ENCODE data around the gene ZNF598.
"Not testable (repeated sequence)": the region's sequence is repeated elsewhere in the genome, so short reads cannot be mapped to it uniquely, and the experiment has no call there.

ZNF598 gene

DNA sequence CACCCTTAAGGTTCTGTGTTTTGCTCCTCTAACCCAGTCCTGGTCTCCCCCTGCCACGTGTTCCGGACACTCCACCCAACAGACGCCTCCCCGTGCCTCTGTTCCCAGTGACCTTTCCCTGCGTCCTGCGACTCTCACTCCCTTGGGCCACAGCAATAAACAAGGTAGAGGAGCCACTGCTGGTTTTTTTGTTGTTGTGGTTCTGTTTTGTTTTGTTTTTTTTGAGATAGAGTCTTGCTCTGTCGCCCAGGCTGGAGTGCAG, 6.3 kb upstream of the ZNF598 start:
- Histone ChIP-seq H3K9me3 (no peaks in the 10 kb centered on the region), H3K36me3 (no peaks in the 10 kb centered on the region), H3K27me3 (peaks cover 0 to 34% of the 10 kb centered on the region in 2 donors), H3K4me3 (no peak overlapping the region), H3K4me1 (peaks cover 0 to 16% (median 14%) of the 10 kb centered on the region in 4 donors), H3K27ac (no peak overlapping the region)
- no peak for DNase-seq
- TF ChIP-seq, protein P1, sequence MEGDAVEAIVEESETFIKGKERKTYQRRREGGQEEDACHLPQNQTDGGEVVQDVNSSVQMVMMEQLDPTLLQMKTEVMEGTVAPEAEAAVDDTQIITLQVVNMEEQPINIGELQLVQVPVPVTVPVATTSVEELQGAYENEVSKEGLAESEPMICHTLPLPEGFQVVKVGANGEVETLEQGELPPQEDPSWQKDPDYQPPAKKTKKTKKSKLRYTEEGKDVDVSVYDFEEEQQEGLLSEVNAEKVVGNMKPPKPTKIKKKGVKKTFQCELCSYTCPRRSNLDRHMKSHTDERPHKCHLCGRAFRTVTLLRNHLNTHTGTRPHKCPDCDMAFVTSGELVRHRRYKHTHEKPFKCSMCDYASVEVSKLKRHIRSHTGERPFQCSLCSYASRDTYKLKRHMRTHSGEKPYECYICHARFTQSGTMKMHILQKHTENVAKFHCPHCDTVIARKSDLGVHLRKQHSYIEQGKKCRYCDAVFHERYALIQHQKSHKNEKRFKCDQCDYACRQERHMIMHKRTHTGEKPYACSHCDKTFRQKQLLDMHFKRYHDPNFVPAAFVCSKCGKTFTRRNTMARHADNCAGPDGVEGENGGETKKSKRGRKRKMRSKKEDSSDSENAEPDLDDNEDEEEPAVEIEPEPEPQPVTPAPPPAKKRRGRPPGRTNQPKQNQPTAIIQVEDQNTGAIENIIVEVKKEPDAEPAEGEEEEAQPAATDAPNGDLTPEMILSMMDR (IDR thresholded peaks at IDR 0.05), result no peak
- intact Hi-C loops (cut with DNase I; ENCODE audit: low total_unique reads), result no loop called here

DNA sequence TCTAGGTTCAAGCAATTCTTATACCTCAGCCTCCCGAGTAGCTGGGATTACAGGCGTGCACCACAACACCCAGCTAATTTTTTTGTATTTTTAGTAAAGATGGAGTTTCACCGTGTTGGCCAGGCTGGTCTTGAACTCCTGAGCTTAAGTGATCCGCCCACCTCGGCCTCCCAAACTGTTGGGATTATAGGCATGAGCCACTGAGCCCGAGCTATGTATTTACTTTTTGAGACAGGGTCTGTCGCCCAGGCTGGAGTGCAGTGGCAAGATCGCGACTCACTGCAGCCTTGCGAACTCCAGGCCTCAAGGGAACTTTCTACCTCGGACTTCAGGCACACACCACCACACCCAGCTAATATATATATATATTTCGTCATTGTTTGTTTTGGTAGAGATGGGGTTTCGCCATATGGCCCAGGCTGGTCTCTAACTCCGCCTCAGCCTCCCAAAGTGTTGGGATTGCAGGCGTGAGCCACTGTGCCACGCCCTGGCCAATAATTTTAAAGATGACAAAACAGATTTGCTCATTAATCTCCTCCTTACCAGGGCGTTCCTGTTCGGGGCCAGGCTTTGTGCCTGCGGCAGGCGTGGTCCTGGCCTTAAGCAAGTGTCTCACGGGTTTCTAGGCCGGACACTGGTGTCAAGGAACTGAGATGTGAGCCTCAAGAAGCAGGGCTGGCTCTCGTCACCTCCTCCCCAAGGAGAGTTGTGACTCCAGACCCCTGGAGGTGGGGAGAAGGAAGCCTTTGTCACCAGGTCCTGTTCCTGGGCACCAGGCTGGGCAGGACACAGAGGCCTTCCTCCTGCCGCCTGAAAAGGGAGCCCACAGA, 5.7 kb upstream of the ZNF598 start:
- Histone ChIP-seq H3K27ac (no peak overlapping the region), H3K27me3 (peaks cover 0 to 29% of the 10 kb centered on the region in 2 donors), H3K4me1 (peaks cover 0 to 15% (median 13%) of the 10 kb centered on the region in 4 donors), H3K36me3 (no peaks in the 10 kb centered on the region), H3K4me3 (no peak overlapping the region), H3K9me3 (no peaks in the 10 kb centered on the region)
- intact Hi-C loops (cut with DNase I; ENCODE audit: low total_unique reads), result no loop called here
- TF ChIP-seq, protein P1 (IDR thresholded peaks at IDR 0.05), result no peak
- DNase-seq, result no peak

DNA sequence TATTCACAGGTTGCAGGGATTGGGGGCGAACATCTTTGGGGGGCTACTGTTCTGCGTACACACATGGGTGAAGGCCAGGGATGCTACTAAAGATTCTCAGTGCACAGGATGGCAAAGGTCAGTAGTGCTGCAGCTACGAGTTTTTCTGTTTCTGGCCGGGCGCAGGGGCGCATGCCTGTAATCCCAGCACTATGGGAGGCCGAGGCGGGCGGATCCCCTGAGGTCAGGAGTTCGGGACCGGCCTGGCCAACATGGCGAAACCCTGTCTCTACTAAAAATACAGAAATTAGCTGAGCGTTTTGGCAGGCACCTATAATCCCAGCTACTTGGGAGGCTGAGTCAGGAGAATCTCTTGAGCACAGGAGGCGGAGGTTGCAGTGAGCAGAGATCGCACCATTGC, 3.9 kb upstream of the ZNF598 start:
- intact Hi-C loops (cut with DNase I; ENCODE audit: low total_unique reads), result no loop called here
- Histone ChIP-seq H3K4me3 (no peak overlapping the region), H3K27me3 (peaks cover 0 to 11% of the 10 kb centered on the region in 2 donors), H3K27ac (no peak overlapping the region), H3K9me3 (no peaks in the 10 kb centered on the region), H3K36me3 (no peaks in the 10 kb centered on the region), H3K4me1 (peaks cover 0 to 15% (median 12%) of the 10 kb centered on the region in 4 donors)
- TF ChIP-seq, protein P1 (IDR thresholded peaks at IDR 0.05), result no peak
- no peak for DNase-seq

DNA sequence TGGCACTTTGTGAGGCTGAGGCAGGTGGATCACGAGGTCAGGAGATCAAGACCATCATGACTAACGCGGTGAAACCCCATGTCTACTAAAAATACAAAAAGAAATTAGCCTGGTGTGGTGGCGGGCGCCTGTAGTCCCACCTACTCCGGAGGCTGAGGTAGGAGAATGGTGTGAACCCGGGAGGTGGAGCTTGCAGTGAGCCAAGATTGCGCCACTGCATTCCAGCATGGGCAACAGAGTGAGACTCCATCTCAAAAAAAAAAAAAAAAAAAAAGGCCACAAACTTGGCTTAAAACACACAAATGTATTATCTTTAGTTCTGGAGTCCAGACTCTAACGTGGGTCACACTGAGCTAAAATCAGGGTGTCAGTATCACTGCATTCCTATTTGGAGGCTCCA, 2.1 kb upstream of the ZNF598 start:
- DNase-seq; H3K9me3 ChIP-seq; H3K27me3 ChIP-seq; H3K36me3 ChIP-seq; intact Hi-C loops (cut with DNase I; ENCODE audit: low total_unique reads); H3K4me3 ChIP-seq; H3K27ac ChIP-seq: not testable (repeated sequence)
- peaks cover 0 to 33% (median 30%) of the 10 kb centered on the region in 4 donors for H3K4me1 ChIP-seq

DNA sequence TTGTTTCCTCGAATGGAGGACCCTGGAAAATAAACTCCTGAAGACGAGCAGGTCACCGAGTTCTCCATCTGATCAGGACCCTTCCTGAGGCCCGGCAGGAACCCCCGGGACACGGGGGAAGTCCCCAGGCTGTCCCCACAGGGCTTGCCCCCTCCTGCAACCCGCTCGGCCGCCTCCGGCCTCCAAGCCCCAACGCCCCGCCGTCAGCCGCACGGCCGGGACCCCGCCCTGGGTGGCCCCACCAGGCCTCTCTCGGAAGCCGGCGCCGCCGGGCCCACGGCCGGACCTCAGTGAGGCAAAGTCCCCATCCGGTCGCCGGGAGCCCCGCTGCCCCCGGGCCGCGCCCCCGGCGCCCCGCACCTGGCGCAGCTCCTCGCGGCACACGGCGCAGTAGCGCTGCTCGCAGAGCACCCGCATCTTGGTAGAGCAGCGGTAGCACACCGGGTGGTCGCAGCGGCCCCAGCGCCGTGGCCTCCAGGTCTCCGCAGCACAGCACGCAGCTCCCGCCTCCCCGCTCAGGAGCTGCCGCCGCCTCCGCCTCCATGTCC, 383 bp downstream of the ZNF598 start:
- peaks cover 0 to 55% (median 53%) of the 10 kb centered on the region in 4 donors for H3K4me1 ChIP-seq
- H3K27ac ChIP-seq, result peak overlapping the region; percentile 76 to 84
- H3K9me3 ChIP-seq, result no peaks in the 10 kb centered on the region
- DNase-seq, result no peak
- TF ChIP-seq, protein P1 (IDR thresholded peaks at IDR 0.05), result no peak
- H3K36me3 ChIP-seq, result peaks cover 0 to 6% (median 0%) of the 10 kb centered on the region in 3 donors
- H3K27me3 ChIP-seq, result no peaks in the 10 kb centered on the region
- peak overlapping the region; percentile 90 to 99 for H3K4me3 ChIP-seq
- intact Hi-C loops (cut with DNase I; ENCODE audit: low total_unique reads), result no loop called here

DNA sequence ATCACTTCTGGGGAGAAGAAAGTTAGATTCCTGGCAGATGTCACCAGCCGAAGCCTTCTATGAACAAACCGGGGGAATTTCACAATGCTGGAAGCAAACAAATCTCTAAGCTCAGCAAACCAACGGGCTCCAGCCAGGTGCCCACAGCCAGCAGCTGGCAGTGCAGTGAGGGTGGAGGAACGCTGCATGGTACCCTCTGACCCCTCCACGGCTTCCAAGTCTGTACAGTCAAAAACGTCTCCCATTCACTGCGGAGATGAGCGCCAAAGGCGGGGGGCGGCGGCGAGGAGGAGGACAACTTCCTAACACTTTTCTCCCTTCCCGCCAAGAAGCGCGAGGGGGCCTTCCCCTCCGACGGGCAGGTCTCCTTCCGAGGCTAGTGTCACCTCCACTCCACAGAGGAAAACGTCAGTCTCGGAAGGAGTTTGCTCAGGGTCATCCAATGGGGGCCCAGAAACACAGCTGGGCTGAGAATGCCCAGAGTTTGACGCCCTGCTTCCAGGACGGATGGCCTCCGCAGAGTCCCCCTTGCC, 924 bp downstream of the ZNF598 start:
- no peak for DNase-seq
- Histone ChIP-seq H3K9me3 (no peaks in the 10 kb centered on the region), H3K27ac (peak overlapping the region; percentile 76 to 84), H3K4me3 (peak overlapping the region; percentile 90 to 99), H3K36me3 (peaks cover 0 to 6% (median 0%) of the 10 kb centered on the region in 3 donors), H3K4me1 (peaks cover 0 to 60% (median 58%) of the 10 kb centered on the region in 4 donors), H3K27me3 (no peaks in the 10 kb centered on the region)
- intact Hi-C loops (cut with DNase I; ENCODE audit: low total_unique reads), result no loop called here
- TF ChIP-seq, protein P1 (IDR thresholded peaks at IDR 0.05), result no peak

Measured in tibial artery (tissue), 4 donors.